ENCODE results near the gene CNTD1.

Gene CNTD1

DNA sequence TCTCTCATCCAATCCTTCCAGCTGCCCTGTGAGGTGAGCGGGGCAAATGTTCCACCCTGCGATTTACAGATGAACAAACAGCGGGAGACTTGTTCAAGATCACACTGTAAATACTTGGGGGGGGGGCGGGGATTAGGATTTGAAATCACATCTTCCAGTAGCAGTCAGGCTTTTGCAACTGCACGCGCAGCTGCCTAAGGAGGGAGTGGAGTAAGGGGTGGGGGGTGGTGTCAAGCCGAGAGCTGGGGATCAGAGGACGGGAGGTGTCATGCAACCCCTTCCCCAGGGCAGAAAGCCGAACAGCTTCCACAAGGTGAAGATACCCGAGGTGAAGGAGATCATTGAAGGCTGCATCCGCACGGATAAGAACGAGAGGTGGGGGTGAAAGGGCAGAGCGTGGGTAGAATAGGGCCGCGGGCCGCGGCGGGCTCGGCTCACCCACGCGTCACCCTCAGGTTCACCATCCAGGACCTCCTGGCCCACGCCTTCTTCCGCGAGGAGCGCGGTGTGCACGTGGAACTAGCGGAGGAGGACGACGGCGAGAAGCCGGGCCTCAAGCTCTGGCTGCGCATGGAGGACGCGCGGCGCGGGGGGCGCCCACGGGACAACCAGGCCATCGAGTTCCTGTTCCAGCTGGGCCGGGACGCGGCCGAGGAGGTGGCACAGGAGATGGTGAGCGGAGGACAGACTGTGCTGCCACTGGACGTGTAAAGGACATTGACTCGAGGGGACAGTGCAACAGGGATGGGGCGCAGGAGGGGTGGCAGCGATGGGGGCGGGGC is 13.7 kb upstream of the CNTD1 start:
- TF ChIP-seq GATA3 (IDR thresholded peaks at IDR 0.05; ENCODE audit: low read depth, low read length), result no peak
- no peak for TF ChIP-seq GATA2 (IDR thresholded peaks at IDR 0.05; ENCODE audit: low read depth, low read length)

DNA sequence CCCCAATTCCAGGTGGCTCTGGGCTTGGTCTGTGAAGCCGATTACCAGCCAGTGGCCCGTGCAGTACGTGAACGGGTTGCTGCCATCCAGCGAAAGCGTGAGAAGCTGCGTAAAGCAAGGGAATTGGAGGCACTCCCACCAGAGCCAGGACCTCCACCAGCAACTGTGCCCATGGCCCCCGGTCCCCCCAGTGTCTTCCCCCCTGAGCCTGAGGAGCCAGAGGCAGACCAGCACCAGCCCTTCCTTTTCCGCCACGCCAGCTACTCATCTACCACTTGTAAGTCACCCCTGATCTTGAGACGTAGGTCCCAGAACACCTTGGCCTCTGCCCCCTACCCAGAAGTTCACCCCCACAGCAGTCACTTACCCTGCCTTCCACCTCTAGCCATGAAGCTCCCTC is 11.4 kb upstream of the CNTD1 start:
- TF ChIP-seq GATA2 (IDR thresholded peaks at IDR 0.05; ENCODE audit: low read depth, low read length) (no peak), GATA3 (IDR thresholded peaks at IDR 0.05; ENCODE audit: low read depth, low read length) (no peak)

DNA sequence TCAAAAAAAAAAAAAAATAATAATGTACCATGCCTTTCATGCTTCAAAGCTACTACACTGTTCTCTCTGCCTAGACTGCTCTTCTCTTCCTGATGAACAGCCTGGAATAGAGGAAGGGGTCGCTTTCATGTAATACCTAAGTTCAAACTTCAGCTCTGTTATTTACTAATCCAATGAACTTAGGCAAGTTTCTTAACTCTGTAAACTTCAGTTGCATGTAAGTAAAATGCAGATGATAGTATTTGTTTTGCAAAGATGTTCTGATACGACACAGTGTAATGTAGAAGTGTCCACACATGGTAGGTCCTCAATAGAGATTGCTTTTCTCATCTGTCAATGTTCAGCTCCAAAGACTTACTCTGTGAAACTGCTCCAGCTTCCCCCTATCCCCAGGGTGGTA is 6.7 kb upstream of the CNTD1 start:
- no peak for TF ChIP-seq GATA3 (IDR thresholded peaks at IDR 0.05; ENCODE audit: low read depth, low read length)
- TF ChIP-seq GATA2 (IDR thresholded peaks at IDR 0.05; ENCODE audit: low read depth, low read length), result no peak

DNA sequence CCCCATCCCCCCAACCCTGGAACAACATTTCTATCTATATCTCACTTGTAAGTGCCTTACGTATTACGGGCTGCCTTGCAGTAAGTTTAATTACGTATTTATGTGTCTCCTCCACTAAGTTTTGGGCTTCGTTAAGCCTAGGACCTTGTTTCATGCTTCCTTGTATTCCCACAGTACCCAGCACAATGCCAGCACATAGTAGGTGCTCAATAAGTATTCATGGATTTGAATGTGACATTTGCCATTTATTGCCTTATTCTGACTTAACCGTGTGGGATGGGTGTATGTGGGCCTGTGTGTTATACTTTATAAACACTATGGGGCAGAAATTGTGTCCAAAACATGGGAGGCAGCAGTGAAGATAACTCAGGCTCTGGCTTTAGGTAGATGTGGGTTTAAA is 6.1 kb upstream of the CNTD1 start:
- TF ChIP-seq GATA3 (IDR thresholded peaks at IDR 0.05; ENCODE audit: low read depth, low read length), result no peak
- TF ChIP-seq GATA2 (IDR thresholded peaks at IDR 0.05; ENCODE audit: low read depth, low read length), result no peak

DNA sequence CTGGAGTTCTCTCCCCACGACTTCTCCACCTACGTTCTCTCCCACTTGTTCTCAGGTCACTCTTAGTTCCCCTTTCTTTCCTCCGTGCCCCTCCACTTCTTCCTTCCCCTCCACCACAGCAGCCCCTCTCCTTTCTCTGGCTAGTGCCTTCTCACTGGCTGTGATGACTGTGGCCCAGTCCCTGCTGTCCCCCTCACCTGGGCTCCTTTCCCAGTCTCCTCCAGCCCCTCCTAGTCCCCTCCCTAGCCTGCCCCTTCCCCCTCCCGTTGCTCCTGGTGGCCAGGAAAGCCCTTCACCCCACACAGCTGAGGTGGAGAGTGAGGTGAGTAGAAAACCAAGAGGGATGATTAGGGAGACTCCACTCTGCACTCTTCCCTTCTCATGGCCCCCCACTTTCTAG is 3.6 kb upstream of the CNTD1 start:
- no peak for TF ChIP-seq GATA3 (IDR thresholded peaks at IDR 0.05; ENCODE audit: low read depth, low read length)
- no peak for TF ChIP-seq GATA2 (IDR thresholded peaks at IDR 0.05; ENCODE audit: low read depth, low read length)

DNA sequence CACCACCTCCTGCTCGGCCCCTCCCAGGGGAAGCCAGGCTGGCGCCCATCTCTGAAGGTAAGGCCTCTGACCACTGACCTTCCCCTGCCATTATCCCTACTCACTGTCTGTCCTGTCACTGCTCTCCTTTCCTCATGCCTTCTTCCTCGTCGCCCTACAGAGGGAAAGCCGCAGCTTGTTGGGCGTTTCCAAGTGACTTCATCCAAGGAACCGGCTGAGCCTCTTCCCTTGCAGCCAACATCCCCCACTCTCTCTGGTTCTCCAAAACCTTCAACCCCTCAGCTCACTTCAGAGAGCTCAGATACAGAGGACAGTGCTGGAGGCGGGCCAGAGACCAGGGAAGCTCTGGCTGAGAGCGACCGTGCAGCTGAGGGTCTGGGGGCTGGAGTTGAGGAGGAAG is 3.2 kb upstream of the CNTD1 start:
- TF ChIP-seq GATA3 (IDR thresholded peaks at IDR 0.05; ENCODE audit: low read depth, low read length) (no peak), GATA2 (IDR thresholded peaks at IDR 0.05; ENCODE audit: low read depth, low read length) (no peak)

DNA sequence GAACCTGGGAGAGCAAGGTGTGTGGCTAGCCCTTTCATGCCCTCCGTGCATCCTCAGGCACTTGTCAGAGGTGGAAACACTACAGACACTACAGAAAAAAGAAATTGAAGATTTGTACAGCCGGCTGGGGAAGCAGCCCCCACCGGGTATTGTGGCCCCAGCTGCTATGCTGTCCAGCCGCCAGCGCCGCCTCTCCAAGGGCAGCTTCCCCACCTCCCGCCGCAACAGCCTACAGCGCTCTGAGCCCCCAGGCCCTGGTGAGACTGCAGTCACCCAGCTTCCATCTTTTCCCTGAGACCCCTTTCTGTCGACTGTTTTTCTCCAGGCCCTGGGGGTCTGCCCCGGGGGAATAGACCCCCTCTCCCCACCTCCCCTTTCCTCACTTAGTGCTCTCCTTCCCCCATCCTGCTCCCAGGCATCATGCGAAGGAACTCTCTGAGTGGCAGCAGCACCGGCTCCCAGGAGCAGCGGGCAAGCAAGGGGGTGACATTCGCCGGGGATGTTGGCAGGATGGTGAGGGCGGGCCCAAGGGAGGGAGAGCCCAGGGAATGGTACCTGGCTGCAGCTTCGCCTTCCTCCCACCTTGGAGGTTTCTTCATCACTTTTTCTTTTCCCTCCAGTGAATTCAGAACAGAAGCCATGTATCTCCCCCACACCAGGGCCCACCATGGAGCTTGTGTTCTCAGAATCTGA is 2.4 kb upstream of the CNTD1 start:
- no peak for TF ChIP-seq GATA2 (IDR thresholded peaks at IDR 0.05; ENCODE audit: low read depth, low read length)

DNA sequence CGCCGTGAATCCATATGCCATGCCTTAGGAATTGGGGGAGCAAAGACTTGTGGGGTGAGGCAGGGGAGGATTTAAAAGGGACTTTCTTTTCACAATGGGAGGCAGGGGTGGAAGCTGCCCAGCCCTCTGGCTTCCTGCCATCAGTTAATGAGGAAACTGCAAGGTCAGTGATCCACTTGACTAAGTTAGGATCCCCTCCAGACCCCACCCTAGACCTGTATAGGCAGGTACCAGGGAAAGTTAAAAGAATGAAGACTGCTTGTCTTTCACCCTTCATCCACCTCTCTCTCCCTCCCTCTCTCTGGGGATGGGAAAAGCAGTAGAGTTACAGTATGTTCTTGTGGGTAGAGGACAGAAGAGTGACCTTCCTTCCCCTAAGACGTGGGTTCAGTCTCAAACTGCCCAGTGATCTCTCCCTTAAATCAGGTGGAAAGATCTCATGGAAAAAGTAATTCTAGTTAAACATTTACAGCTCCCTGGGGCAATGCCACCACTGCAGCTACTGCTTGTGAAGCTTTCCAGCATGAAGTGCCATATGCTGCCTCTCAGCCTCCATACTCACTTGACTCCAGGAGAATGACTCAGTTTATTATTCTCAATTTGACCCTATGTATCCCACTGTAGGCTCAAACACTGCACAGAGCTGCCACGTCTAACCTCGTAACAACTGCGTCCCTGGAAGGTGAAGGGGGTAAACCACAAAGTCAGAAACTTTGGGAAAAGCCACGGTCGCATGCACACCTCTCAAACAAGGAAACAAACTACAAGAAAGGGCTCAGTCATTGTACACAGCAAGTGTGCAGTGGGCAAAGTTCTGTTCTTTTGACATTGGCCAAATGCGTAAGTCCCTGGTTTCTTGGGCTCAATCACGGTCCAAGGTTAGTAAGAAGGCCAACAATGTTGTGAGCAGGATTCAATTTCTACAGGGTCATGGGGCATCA is 1.3 kb upstream of the CNTD1 start:
- TF ChIP-seq GATA3 (IDR thresholded peaks at IDR 0.05; ENCODE audit: low read depth, low read length) (no peak), GATA2 (IDR thresholded peaks at IDR 0.05; ENCODE audit: low read depth, low read length) (no peak)

DNA sequence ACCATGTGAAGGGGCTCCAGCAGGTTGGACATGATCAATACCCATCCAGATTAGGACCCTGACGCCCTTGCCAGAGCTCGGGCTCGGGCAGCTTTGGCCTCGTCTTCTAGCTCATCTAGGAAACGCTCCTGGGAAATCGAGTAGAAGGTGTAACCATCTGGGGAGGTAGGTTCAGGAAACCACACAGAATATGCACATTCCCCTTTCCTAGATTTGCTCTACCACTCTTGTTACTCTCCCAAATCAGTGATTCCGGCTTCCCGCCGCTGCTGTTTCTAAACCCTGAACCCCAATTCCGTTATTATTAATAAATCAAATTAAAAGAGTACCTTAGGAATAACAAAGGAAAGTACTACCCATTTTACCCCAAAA is 664 bp upstream of the CNTD1 start:
- TF ChIP-seq GATA2 (IDR thresholded peaks at IDR 0.05; ENCODE audit: low read depth, low read length) (no peak), GATA3 (IDR thresholded peaks at IDR 0.05; ENCODE audit: low read depth, low read length) (no peak)

DNA sequence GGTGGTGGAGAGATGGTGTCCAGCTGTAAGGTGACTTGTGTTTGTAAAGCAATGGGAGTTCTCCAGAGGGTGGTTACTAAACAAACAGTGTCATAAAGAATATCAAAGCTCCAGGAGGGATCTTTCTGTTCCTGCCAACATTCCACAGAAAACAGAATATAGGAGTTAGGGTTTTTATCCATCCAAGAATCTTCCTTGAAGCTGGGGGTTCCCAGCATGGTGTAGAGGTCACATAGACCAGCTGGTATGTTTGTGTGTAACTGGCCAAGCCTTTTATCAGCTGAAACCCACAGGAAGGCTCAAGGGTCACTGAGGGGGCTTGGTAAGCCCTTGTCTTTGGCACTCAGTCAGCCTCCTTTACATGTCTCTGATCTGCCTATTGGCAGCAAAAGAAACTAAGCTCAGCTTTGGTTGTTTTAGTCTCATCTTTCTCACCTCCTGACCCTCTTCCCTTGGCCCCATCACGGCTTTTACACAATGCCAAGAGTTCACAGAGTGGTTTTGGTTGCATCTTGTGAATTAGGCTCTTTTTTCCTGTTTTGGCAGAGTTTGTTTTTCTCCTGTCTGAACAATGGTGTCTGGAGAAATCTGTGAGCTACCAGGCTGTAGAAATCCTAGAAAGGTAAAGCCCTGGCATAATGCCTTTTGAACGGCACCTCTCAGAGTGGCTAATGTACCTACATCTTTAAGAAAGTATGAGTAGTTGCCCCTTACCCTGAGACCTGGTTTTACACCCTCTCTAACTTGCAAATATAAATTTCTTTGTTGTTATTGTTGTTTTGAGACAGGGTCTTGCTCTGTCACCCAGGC is 4.6 kb downstream of the CNTD1 start:
- TF ChIP-seq GATA3 (IDR thresholded peaks at IDR 0.05; ENCODE audit: low read depth, low read length), result no peak
- no peak for TF ChIP-seq GATA2 (IDR thresholded peaks at IDR 0.05; ENCODE audit: low read depth, low read length)

DNA sequence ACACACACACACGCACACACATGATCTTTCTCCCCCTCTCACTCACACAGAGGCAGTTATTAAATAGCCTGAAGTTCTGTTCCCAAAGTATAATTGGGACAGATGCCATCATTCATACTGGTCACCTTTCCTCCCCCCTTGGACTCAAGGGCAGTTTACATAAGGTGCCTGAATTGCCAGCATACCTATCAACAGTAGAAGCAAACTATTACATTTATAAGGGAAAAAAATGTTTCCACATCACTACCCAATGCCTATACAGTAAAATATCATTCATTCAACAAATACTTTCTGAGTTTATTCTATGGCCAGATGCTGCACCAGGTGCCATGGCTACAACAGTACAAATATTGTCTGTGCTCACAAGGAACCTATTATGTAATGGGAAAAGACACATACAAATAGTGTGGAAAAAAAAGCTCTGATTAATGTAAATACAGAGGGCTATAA is 6.3 kb downstream of the CNTD1 start:
- TF ChIP-seq GATA2 (IDR thresholded peaks at IDR 0.05; ENCODE audit: low read depth, low read length) (no peak), GATA3 (IDR thresholded peaks at IDR 0.05; ENCODE audit: low read depth, low read length) (no peak)

DNA sequence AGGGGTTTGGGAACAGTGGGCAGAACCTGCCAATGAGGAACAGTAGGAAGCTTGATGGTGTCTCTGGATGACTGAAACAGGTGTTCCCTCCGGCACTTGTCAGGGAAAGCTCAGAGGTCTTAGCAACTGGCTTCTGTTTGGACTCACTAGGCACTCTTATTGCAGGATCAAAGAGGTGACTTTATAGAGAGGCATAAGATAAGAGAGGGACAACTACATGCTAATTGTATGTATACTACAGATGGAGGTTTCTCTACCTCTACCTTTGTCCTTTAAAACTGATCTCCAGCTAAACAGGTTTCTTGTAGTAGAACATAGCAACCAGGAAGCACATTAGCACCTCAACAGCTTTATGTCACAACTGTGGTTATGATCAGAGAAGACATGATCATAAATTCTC is 7.6 kb downstream of the CNTD1 start:
- TF ChIP-seq GATA3 (IDR thresholded peaks at IDR 0.05; ENCODE audit: low read depth, low read length) (no peak), GATA2 (IDR thresholded peaks at IDR 0.05; ENCODE audit: low read depth, low read length) (no peak)

DNA sequence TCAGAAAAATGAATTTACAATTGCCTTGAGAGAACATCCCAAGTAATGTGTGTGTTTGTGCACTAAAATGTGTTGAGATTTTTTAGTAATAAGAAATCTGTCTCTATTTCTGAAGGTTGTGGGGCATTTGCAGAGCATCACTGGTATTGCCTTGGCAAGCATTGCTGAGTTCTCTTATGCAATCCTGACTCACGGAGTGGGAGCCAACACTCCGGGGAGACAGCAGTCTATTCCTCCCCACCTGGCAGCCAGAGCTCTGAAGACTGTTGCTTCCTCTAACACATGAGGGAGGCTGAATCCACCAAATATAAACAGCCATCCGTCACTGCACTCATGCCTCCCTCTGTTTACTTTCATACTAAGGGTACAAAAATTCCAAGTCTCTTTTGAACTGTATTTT is 10.6 kb downstream of the CNTD1 start:
- TF ChIP-seq GATA3 (IDR thresholded peaks at IDR 0.05; ENCODE audit: low read depth, low read length) (no peak), GATA2 (IDR thresholded peaks at IDR 0.05; ENCODE audit: low read depth, low read length) (no peak)
